ENCODE measurements around the gene FOXA2.

Gene FOXA2

DNA sequence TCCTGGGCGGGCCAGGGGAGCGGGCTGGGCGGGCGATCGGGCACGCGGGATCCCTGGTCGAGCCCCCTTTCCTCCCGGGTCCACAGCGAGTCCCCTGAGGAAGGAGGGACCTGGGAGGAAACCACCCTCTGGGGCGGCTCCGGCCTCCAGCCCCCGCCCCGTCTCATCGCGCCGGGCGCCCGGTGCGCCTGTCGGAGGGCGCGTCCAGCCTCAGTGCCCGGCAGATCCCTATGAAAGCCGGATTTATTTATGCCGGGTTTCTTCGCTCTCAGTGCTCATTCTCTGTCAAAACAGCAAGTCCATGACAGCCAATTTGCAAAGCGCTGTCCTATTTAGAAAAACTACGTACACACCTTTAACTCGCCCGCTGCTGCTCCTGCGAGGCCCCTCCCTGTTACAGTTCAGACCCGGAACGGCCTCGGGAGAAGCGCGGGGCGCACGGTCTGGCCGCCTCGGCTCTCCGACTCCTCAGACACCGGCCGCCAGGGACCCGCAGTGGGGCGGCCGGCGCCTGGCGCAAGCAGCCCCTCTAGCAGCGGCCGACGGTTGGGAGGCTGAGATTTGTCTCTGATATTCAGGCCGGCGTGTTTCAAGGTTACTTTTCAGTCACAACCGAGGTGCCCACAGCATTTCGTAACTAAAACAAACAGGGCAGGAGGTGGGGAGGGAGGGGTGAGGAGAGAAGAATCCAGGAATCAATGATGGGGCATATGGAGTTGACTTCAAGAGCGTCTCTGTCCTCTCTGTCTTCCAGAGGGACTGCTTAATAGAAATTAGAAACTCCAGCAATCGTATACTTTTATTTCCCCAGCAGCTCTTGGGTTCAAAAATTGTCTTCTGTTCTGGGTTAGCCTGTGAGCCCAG lies 782 bp upstream of the FOXA2 start:
- DNase-seq (ENCODE audit: low read depth in 4 of 4, low spot score in 1 of 4): no peak

DNA sequence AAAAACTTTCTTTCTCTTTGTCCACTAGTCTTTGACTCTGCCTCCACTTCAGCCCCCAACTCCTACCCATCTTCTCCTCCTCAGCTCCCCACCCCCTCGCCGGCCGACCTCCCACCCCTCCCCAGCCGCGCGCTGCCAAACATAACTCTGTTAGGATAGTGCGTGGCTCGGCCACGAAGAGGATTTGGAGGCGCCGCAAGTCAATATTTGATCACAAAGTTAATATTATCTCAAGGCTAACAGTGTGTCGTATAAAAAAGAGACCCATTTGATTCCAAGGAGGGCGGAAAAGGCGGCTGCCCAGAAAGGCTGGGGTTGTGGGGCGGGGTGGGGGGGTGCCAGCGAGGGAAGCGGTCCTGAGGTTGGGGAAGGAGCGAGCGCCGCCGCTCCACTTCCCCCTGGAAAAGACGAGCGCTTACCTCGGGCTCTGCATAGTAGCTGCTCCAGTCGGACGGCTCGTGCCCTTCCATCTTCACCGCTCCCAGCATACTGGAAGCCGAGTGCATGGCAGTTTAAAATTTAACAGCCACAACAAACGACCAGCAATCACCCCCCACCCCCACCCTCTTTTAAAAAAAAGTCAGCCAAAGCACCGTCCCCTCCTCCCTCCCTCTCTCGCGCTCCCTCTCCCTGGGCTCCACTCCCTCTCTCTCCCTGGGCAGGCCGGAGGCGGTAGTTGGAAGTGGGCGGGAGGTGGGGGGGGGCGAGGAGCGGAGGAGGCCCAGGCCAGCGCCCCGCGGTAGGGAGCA lies 425 bp downstream of the FOXA2 start:
- no peak for DNase-seq (ENCODE audit: low read depth in 4 of 4, low spot score in 1 of 4)

DNA sequence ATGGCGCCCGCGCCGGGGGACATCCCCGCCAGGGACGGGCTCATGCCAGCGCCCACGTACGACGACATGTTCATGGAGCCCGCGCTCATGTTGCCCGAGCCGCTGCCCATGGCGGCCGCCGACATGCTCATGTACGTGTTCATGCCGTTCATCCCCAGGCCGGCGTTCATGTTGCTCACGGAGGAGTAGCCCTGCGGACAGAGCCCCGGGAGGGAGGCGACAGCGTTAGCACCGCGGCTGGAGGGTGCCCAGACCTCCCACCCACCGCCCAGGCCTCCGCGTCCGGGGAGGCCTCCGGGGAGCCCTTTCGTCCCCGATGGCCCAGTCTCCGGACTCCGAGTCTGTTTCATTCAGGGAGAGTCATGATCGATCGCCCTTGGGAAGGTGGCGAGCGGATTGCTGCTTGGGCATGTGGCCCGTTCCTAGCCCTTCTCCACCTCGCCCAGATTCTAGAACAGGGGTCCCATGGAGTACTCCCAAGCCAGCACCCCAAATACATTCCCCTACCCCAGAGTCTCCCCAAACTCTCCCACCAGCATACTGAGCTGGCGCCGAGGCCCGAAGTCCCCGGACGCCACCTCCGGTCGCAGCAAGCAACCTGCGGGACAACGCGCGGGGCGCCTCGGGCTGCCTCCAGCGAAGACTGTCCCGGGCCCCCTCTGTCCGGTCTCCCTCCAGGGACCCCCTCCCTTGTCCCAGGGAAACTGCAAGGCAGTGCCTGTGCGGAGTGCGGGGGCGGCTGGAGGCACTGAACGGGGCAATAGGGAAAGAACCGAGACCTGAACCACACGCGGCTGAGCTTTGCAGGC lies 1.2 kb downstream of the FOXA2 start:
- no peak for DNase-seq (ENCODE audit: low read depth in 4 of 4, low spot score in 1 of 4)

GRCh38 chr20:22582386-22582963 lies 1.9 kb downstream of the FOXA2 start:
- DNase-seq (ENCODE audit: low read depth in 4 of 4, low spot score in 1 of 4): no peak

GRCh38 chr20:22581437-22582385 lies 2.7 kb downstream of the FOXA2 start:
- no peak for DNase-seq (ENCODE audit: low read depth in 4 of 4, low spot score in 1 of 4)

- no peak for DNase-seq (ENCODE audit: low read depth in 4 of 4, low spot score in 1 of 4)
These were observed 4.4 kb downstream of the FOXA2 start for GRCh38 chr20:22579711-22580697.

- no peak for DNase-seq (ENCODE audit: low read depth in 4 of 4, low spot score in 1 of 4)
These were observed 5.3 kb downstream of the FOXA2 start for GRCh38 chr20:22579119-22579427.

GRCh38 chr20:22578221-22579118 lies 5.9 kb downstream of the FOXA2 start:
- no peak for DNase-seq (ENCODE audit: low read depth in 4 of 4, low spot score in 1 of 4)

DNA sequence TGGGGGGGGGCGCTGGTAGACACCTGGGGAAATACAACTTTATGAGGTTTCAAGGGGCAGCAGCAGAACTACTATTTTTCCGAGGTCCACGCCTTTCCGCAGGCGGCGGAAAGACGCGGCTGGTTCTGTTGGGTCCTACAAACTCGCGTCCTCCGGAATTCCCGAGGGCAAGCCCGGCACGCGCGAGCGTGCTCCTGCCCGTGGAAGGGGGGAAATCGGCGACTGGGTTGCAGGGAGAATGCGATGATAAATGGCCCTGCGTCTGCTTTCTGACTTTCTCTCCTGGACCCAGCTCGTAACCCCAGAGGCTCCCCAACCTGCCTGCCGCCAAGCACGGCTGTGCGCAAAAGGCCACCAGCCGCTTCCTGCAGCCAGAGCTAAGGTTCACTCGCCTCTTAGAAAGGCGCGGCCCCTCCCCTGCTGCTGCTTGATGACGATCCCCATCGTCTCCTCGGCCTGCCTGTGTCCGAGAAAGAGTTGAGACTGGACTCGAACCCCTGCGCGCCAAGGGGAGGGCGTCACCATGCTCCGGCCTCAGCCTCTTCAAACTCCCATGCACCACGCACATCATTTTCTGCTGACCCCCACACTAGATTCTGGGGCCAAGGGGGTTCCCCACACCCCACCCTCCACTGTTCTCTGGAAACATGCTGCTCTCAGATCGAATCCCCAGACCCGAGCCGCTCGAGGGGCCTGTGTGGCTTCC lies 6.7 kb downstream of the FOXA2 start:
- no peak for DNase-seq (ENCODE audit: low read depth in 4 of 4, low spot score in 1 of 4)

GRCh38 chr20:22576733-22577514 lies 7.4 kb downstream of the FOXA2 start:
- DNase-seq (ENCODE audit: low read depth in 4 of 4, low spot score in 1 of 4): no peak

DNA sequence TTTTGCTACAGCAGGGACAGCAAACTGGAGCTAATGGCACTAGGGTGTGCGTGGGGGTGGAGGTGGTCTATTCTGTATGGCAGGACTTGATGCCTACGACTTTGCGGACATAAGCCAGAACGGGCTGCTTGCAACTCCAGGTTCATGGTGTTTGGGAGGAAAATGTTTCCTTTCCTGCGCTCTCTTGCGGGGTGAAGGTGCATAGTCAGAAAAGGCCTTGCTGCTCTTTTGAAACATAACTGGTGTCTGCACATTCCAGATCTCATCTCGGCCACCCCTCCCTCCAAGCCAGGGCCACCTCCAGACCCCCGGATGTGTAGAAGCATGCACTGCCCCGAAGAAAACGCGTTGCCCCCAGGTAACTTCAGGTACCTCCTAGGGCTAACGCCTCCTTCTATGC lies 8.1 kb downstream of the FOXA2 start:
- no peak for DNase-seq (ENCODE audit: low read depth in 4 of 4, low spot score in 1 of 4)

GRCh38 chr20:22575737-22576136 lies 8.6 kb downstream of the FOXA2 start:
- DNase-seq (ENCODE audit: low read depth in 4 of 4, low spot score in 1 of 4): no peak

GRCh38 chr20:22575087-22575721 lies 9.2 kb downstream of the FOXA2 start:
- no peak for DNase-seq (ENCODE audit: low read depth in 4 of 4, low spot score in 1 of 4)

GRCh38 chr20:22574545-22575086 lies 9.8 kb downstream of the FOXA2 start:
- no peak for DNase-seq (ENCODE audit: low read depth in 4 of 4, low spot score in 1 of 4)

GRCh38 chr20:22572491-22572890 lies 11.9 kb downstream of the FOXA2 start:
- no peak for DNase-seq (ENCODE audit: low read depth in 4 of 4, low spot score in 1 of 4)

GRCh38 chr20:22572023-22572422 lies 12.3 kb downstream of the FOXA2 start:
- DNase-seq (ENCODE audit: low read depth in 4 of 4, low spot score in 1 of 4): no peak

Measured in stimulated activated CD4-positive, alpha-beta T cell treated with anti-CD3 and anti-CD28 coated beads, Interleukin-1b, Interleukin-23, amount 100 ng/mL, for 24 hours (primary cell).